ENCODE data around the gene RHPN2. TPM values are rescaled to one million over a fixed set of nuclear protein-coding genes. Genes with fewer than 3 reads are reported as not detected.
A peak's percentile ranks its signal among the peaks of the same experiment; 100 is the strongest.

The RHPN2 gene
- total and polyA plus RNA-seq, 2 of the 13 experiments (the other 11 are each of a cell fraction or from before 2014, with no cell fraction given) = 20.3 to 48.0 TPM

GRCh38 chr19:33064792-33065550 is at the start of gene RHPN2 (continued):
- TF ChIP-seq ZBTB14 (CRISPR knock-in tag; IDR thresholded peaks at IDR 0.05) (peak; percentile 25; the same call in 1 of the 2 replicates), PRDM10 (CRISPR knock-in tag; IDR thresholded peaks at IDR 0.05; ENCODE audit: low read depth) (no peak), SP4 (CRISPR knock-in tag; IDR thresholded peaks at IDR 0.05) (peak; percentile 54; the same call in 1 of the 2 replicates), ZNF407 (CRISPR knock-in tag; IDR thresholded peaks at IDR 0.05; ENCODE audit: not compliant biosample characterization) (no peak), HNRNPK (IDR thresholded peaks at IDR 0.05; ENCODE audit: low read depth, low read length, poor library complexity, severe bottlenecking) (peak; percentile 18), ZNF558 (CRISPR knock-in tag; IDR thresholded peaks at IDR 0.05; ENCODE audit: borderline replicate concordance) (no peak), SCMH1 (CRISPR knock-in tag; IDR thresholded peaks at IDR 0.05; ENCODE audit: borderline replicate concordance) (no peak), REL (CRISPR knock-in tag; conservative IDR thresholded peaks at IDR 0.05) (peak; percentile 22; the same call in 1 of the 2 replicates), THRA (CRISPR knock-in tag; IDR thresholded peaks at IDR 0.05; ENCODE audit: borderline replicate concordance) (no peak), MAFF (IDR thresholded peaks at IDR 0.05; ENCODE audit: low read depth, low read length) (no peak), SP1 (IDR thresholded peaks at IDR 0.05) (no peak), SP1 (CRISPR knock-in tag; IDR thresholded peaks at IDR 0.05) (peak; percentile 57)

Measured in HepG2 (cell line).